Hepatocyte (in vitro differentiated cells): Measurements from ENCODE around the gene RAB1B. TPM values are rescaled to one million over a fixed set of nuclear protein-coding genes. Genes with fewer than 3 reads are reported as not detected.

ENCODE experiments used
- DNase-seq: peaks from one replicate; pipeline ENCODE4 v3.0.0-alpha.2; 2016; ENCODE audit warnings: low spot score
- H2AFZ ChIP-seq: fragments of 200-600 bp; sonication (generic); 2 replicates; pipeline ENCODE4 v1.6.0; 2016; ENCODE audit warnings: antibody characterized with exemption, mild to moderate bottlenecking
- H3K27ac ChIP-seq: fragments of 200-600 bp; sonication (generic); 2 replicates; pipeline ENCODE4 v1.5.1; 2016; ENCODE audit warnings: mild to moderate bottlenecking
- H3K27me3 ChIP-seq: fragments of 200-600 bp; sonication (generic); 2 replicates; pipeline ENCODE4 v1.6.1; 2016
- H3K36me3 ChIP-seq: fragments of 200-600 bp; sonication (generic); replicated peaks from 2 replicates; pipeline ENCODE4 v1.5.1; 2016; ENCODE audit warnings: low read depth; ENCODE audit not compliant: insufficient read depth
- H3K4me1 ChIP-seq: fragments of 200-600 bp; sonication (generic); 2 replicates; pipeline ENCODE4 v1.5.1; 2016; ENCODE audit warnings: mild to moderate bottlenecking, moderate library complexity; ENCODE audit not compliant: insufficient read depth
- H3K4me2 ChIP-seq: fragments of 200-600 bp; sonication (generic); 2 replicates; pipeline ENCODE4 v1.6.0; 2016
- H3K4me3 ChIP-seq: fragments of 200-600 bp; sonication (generic); 2 replicates; pipeline ENCODE4 v1.5.1; 2016; ENCODE audit warnings: mild to moderate bottlenecking
- H3K79me2 ChIP-seq: fragments of 200-600 bp; sonication (generic); 2 replicates; pipeline ENCODE4 v1.6.0; 2017; ENCODE audit warnings: mild to moderate bottlenecking
- H3K9me2 ChIP-seq: fragments of 200-600 bp; sonication (generic); replicated peaks from 2 replicates; pipeline ENCODE4 v1.6.0; 2017; ENCODE audit warnings: mild to moderate bottlenecking; ENCODE audit not compliant: insufficient read depth
- H3K9me3 ChIP-seq: fragments of 200-600 bp; sonication (generic); 2 replicates; pipeline ENCODE4 v1.5.1; 2016; ENCODE audit warnings: low read depth, mild to moderate bottlenecking
- H4K20me1 ChIP-seq: fragments of 200-600 bp; sonication (generic); 2 replicates; pipeline ENCODE4 v1.6.0; 2016; ENCODE audit warnings: mild to moderate bottlenecking; ENCODE audit not compliant: insufficient read depth, poor library complexity, severe bottlenecking
- CTCF ChIP-seq: fragments of 200-600 bp; sonication (generic); IDR thresholded peaks from 2 replicates; pipeline ENCODE4 v1.5.1; 2016; ENCODE audit warnings: antibody characterized with exemption, mild to moderate bottlenecking; ENCODE audit not compliant: poor library complexity
- EZH2 ChIP-seq: fragments of 200-600 bp; sonication (generic); IDR thresholded peaks from 2 replicates; pipeline ENCODE4 v1.6.1; 2016; ENCODE audit warnings: antibody characterized with exemption, mild to moderate bottlenecking, borderline replicate concordance
- EZH2phosphoT487 ChIP-seq: fragments of 200-600 bp; sonication (generic); IDR thresholded peaks from one replicate; pipeline ENCODE4 v1.6.1; 2018; ENCODE audit warnings: antibody characterized with exemption, mild to moderate bottlenecking, low read depth, moderate library complexity; ENCODE audit not compliant: unreplicated experiment, severe bottlenecking
- WGBS: methylation state at CpG from one replicate; pipeline ENCODE4 v1.1.6; 2016; ENCODE audit warnings: low lambda C conversion rate; ENCODE audit errors: missing lambda C conversion rate; 5-methylcytosine and 5-hydroxymethylcytosine counted together
- polyA plus RNA-seq: library from polyadenylated mRNA; unstranded; fragments of >200 nt; fragmentation: Nextera tagmentation; extraction: Ambion mirVana; gene quantifications from 2 replicates; pipeline ENCODE4 v1.2.1, GENCODE V29; 2016
- total RNA-seq: library from RNA; depleted of rRNA; stranded (reverse); fragments of >200 nt; gene quantifications from 2 replicates; pipeline ENCODE4 v1.2.3, GENCODE V29; 2014

Gene RAB1B
- total and polyA plus RNA-seq, 2 experiments from 2014 or later = 19.9 to 88.4 TPM

- no peak for TF ChIP-seq CTCF
- TF ChIP-seq EZH2 = no peak
- no peak for TF ChIP-seq EZH2phosphoT487
- no peak overlapping the region for H2AFZ ChIP-seq
- no peaks in the 10 kb centered on the region for H3K9me2 ChIP-seq
- peaks cover 11% of the 10 kb centered on the region for H3K4me1 ChIP-seq
- H3K36me3 ChIP-seq = no peaks in the 10 kb centered on the region
- H3K9me3 ChIP-seq = no peaks in the 10 kb centered on the region
- 92% methylated on average over 20 of the region's 20 CpGs for WGBS
- peaks cover 18% of the 10 kb centered on the region for H4K20me1 ChIP-seq
- peak overlapping the region; percentile 89 for H3K27ac ChIP-seq
- H3K4me3 ChIP-seq = no peak overlapping the region
- no peaks in the 10 kb centered on the region for H3K27me3 ChIP-seq
- peak overlapping the region; percentile 91 for H3K4me2 ChIP-seq
- peaks cover 28% of the 10 kb centered on the region for H3K79me2 ChIP-seq
- no peak for DNase-seq
Measured at GRCh38 chr11:66266378-66267038, 1.9 kb upstream of the RAB1B start.

GRCh38 chr11:66267039-66267378 lies 1.4 kb upstream of the RAB1B start:
- Histone ChIP-seq H3K36me3 (no peaks in the 10 kb centered on the region), H3K79me2 (peaks cover 33% of the 10 kb centered on the region), H3K27ac (peak overlapping the region; percentile 89), H3K9me3 (no peaks in the 10 kb centered on the region), H3K27me3 (no peaks in the 10 kb centered on the region), H3K4me1 (peaks cover 11% of the 10 kb centered on the region), H3K4me3 (peak overlapping the region; percentile 84), H3K4me2 (peak overlapping the region; percentile 91), H2AFZ (peak overlapping the region; percentile 50), H4K20me1 (peaks cover 23% of the 10 kb centered on the region), H3K9me2 (no peaks in the 10 kb centered on the region)
- WGBS = 34% methylated on average over 13 of the region's 13 CpGs
- no peak for TF ChIP-seq EZH2phosphoT487
- no peak for TF ChIP-seq CTCF
- TF ChIP-seq EZH2 = no peak
- no peak for DNase-seq

- Histone ChIP-seq H3K27me3 (no peaks in the 10 kb centered on the region), H3K4me1 (peaks cover 11% of the 10 kb centered on the region), H3K27ac (peak overlapping the region; percentile 89), H2AFZ (peak overlapping the region; percentile 86), H4K20me1 (peaks cover 23% of the 10 kb centered on the region), H3K4me2 (peak overlapping the region; percentile 91), H3K36me3 (no peaks in the 10 kb centered on the region), H3K4me3 (peak overlapping the region; percentile 84), H3K79me2 (peaks cover 33% of the 10 kb centered on the region), H3K9me2 (no peaks in the 10 kb centered on the region), H3K9me3 (no peaks in the 10 kb centered on the region)
- 2% methylated on average over 50 of the region's 61 CpGs for WGBS
- DNase-seq = peak; percentile 93
- TF ChIP-seq CTCF (no peak), EZH2phosphoT487 (no peak), EZH2 (no peak)
Measured at GRCh38 chr11:66267379-66268243, 828 bp upstream of the RAB1B start.
